NOMO-1 (cell line): ENCODE results near the gene SIK2.
"Not testable (repeated sequence)": the region's sequence is repeated elsewhere in the genome, so short reads cannot be mapped to it uniquely, and the experiment has no call there.

ENCODE experiments used
- DNase-seq, 2 experiments: peaks; one replicate each; lab custom pipeline; 2025; ENCODE audit not compliant: unreplicated experiment in 2 of 2; lab: John Stamatoyannopoulos, UW

SIK2 gene

DNA sequence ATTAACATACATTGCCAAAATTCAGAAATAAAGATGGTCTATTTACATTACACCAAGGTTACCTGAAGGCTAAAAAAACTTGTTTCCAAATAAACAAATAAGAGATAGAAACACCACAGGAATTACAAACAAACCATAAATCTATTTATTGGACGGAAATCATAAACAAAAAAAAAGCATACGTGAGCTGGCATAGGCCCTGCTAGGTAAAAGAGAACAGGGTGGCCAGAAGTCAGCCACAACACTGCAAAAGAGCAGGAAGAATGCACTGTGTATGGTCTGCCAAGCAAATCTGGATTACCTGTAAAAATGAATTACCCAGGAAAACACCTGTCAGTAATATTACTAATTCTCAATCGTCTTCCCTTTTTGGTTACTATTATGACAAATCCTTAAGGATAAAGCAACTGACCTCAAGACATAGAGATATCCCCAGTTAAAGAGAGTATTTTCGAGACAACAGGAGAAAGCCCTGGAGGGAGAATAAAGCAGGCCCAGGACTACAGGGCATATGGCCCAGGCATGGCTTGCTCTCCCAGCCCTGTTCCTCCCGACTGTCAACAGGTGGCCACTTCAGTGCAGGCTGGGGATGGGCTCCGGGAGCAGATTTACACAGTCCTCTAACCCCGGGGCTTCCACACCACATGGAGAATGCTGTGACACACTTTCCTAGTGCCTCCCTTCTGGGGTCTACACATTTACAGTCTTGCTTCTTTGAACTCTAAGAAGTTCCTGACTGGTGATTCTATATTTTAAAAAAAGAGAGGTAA is 146.0 kb downstream of the SIK2 start:
- no peak for DNase-seq

DNA sequence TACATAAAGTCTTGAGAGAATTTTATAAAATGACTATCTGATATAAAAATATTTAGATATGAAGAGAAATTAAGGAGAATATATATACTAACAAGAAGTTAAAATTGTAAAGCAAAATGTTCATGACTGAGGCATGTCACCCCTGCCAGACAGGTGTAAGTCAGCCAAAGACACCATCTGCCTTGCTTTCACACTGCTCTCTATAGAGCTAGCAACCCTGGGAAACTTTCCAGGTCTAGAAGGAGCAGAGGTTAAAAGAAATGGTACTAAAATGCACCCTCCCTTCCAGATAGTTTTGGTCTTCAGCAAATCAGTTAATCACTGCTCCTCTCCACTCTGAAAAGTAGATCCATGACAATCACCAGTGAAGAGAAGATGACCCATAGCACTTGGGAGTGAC is 147.4 kb downstream of the SIK2 start:
- DNase-seq: no peak

GRCh38 chr11:111756097-111756496 is 153.8 kb downstream of the SIK2 start:
- DNase-seq: no peak

- DNase-seq: no peak
Observed at GRCh38 chr11:111759376-111759775, 157.1 kb downstream of the SIK2 start.

GRCh38 chr11:111759778-111760407 is 157.6 kb downstream of the SIK2 start:
- DNase-seq: no peak

GRCh38 chr11:111761036-111761435 is 158.8 kb downstream of the SIK2 start:
- DNase-seq: no peak

DNA sequence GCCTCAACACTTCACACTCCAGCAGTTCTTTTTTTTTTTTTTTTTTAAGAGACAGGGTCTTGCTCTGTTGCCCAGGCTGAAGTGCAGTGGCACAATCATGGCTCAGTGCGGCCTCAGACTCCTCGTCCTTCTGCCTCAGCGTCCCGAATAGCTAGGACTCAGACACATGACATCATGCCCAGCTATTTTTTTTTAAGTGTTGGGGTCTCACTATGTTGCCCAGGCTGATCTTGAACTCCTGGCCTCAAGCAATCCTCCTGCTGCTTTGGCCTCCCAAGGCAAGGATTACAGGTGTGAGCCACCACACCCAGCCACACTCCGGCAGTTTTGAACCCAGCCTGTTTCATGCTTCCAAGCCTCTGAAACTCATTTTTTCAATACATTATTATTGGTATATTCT is 160.3 kb downstream of the SIK2 start:
- DNase-seq: no peak

- DNase-seq: no peak
Observed at GRCh38 chr11:111762981-111763643, 160.9 kb downstream of the SIK2 start.

DNA sequence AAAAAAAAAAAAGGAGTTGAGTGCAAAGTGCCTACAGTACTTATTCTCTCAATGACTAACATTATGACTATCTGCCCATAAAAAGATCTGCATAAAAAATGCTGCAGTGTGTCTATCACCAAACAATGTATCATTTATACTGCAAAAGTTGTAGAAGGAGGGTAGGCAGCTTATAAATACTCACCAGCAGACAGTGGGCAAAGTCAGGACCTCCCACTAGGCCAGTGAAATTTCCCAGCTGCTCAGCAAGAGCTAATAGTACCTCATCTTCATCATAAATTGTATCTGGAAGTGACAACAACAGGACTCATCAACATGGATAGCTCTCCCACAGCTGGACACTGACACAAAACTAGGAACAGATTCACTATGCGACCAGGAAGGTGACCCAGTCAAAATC is 162.4 kb downstream of the SIK2 start:
- DNase-seq: no peak

GRCh38 chr11:111765320-111765983 is 163.2 kb downstream of the SIK2 start:
- peak in 1 of 2 experiments; percentile 36 for DNase-seq

GRCh38 chr11:111765984-111766833 is 164.0 kb downstream of the SIK2 start, which contains the start of gene PPP2R1B:
Gene PPP2R1B, minus strand, starts transcription at chr11:111766389. Its CDS starts 28 bp downstream, at chr11:111766361.
- peak; percentile 76 for DNase-seq

GRCh38 chr11:111766834-111767142 is 164.5 kb downstream of the SIK2 start:
- DNase-seq: no peak

DNA sequence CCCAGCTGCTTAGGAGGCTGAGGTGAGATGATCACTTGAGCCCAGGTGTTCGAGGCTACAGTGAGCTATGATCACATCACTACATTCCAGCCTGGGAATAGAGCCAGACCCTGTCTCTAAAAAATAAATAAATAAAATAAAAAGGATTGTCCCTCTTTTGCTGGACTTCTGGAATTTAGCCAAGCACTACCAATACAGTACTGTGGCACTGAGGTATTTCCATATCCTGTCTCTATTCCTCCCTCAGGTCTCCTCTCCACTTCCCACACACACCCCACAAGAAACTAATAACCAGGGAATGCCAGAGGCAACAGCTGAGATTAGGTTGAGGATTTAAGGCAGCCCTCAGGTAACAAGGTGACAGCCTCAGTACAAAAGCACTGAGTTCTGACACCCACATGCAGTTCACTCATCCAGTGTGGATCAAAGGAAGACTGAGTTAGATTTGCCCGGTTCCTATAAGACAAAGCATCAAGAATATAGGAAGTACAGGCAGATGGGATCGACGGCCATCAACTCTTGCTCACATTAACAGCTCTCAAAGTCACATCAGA is 168.4 kb downstream of the SIK2 start:
- DNase-seq: no peak

GRCh38 chr11:111771205-111771604 is 169.0 kb downstream of the SIK2 start:
- DNase-seq: not testable (repeated sequence)

GRCh38 chr11:111772535-111772934 is 170.3 kb downstream of the SIK2 start:
- no peak for DNase-seq

GRCh38 chr11:111774955-111775710 is 172.9 kb downstream of the SIK2 start:
- no peak for DNase-seq

- no peak for DNase-seq
Observed at GRCh38 chr11:111776398-111777093, 174.3 kb downstream of the SIK2 start.

DNA sequence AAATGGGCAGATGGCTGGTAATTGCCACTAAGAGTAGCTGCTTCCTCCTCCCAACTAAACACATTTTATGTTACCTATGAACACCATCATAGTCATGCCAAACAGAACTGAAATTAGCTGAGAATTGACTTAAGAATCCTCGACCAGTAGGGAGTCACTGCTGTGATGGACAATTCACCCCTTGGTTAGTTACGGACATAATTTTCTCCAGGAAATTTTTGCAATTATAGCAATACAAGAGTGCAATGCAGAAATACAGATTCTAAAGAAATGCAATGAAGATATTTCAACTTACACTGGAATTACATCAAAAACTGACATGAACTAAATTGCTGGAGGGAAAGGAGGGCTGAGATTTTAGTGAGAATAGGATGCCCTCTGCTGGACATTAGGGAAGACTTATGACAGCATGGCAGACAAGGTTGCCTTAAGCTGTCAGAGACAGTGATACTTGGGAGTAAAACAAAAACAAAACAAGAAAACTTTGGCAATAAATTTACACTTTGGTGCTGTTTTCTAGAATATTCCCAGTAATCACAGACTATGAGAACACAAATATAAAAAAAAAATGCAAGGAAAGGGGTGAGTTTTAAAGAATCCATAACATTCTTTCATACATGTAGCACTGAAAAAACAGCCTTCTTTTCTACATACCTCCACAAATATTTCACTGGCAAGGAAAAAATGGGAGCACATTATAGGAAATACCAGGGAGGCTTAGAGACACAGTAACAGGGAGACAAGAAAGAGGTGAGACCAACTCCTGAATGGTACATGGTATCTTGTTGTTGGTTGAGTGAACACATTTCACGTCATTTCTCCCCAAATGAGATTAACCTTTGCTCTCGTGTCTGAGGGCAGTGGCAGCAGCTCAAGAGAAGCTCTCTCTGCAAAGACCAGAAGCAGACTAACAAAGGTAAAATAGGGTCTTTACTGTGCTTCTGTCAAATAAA is 175.1 kb downstream of the SIK2 start:
- peak in 1 of 2 experiments; percentile 54 for DNase-seq
